GM12892 (cell line): ENCODE data around the gene SS18L1.

Experiments
- POLR2A ChIP-seq: IDR thresholded peaks from 2 replicates; pipeline ENCODE4 v1.6.1; 2011; ENCODE audit warnings: low read depth, low read length, control low read depth
- POLR2AphosphoS5 ChIP-seq: IDR thresholded peaks from 2 replicates; pipeline ENCODE4 v1.6.1; 2011; ENCODE audit warnings: low read depth, low read length, control low read depth
- TAF1 ChIP-seq: IDR thresholded peaks from 2 replicates; pipeline ENCODE4 v1.6.1; 2011; ENCODE audit warnings: low read depth, mild to moderate bottlenecking, control low read depth, low read length, borderline replicate concordance

- TF ChIP-seq POLR2A: no peak
- no peak for TF ChIP-seq TAF1
- no peak for TF ChIP-seq POLR2AphosphoS5
These were observed 12.1 kb downstream of the SS18L1 start for GRCh38 chr20:62155428-62156253.
